Astrocyte of the hippocampus (primary cell): Measurements from ENCODE around the gene SPTLC3.

Experiments
- DNase-seq: peaks from one replicate; pipeline ENCODE4 v3.0.0; 2011; ENCODE audit warnings: low read depth, low spot score

Gene SPTLC3

GRCh38 chr20:13186043-13186774 is 177.4 kb downstream of the SPTLC3 start:
- no peak for DNase-seq

DNA sequence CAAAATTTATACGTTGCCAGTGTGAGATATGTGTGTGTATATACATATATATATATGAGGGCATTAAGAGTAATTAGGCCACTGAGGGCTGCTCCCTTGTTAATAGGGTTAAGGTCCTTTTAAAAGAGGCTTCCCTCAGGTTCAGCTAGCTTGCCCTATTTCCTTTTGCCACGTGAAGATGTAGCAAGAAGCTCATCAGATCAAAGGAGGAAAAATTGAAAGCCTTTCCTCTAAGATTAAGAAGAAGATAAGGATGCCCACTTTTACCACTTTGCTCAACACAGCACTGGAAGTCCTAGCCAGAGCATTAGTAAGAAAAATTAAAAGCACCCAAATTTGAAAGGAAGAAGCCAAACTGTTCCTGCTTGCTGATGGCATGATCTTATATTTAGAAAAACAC is 179.1 kb downstream of the SPTLC3 start:
- no peak for DNase-seq

GRCh38 chr20:13199279-13199678 is 190.5 kb downstream of the SPTLC3 start:
- no peak for DNase-seq

DNA sequence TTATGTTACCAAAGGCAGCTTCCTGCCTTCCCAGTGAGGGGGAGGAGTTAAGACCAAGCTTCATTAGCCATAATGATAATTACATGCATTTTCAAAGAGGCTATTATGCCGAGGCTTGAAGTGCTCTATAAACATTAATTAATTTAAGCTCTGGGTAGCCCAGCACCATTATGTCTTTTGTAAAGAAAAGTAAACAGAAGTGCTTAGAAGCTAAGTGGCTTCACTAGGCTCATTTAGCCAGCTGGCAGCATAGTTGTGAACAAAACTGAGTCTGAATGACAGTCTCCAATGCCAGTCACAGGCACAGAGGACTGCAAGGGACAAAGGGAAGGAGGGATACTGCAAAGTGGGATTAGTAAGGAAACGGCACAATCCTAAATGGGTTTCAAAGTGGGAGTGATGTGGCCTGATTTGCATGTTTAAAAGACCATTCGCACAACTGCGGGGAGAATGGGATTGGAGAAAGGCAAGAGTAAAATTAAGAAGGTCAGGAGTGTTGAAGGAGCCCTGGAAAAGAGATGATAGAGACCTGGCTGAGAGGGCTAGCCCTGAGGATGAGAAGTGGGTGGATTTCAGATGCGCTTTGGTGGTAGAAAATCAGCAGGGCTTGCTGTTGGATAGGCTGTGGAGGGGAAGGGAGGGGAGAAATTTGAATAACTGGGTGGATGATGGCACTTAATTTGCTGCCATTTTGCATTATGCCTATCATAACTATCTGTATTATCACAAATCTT is 192.2 kb downstream of the SPTLC3 start:
- DNase-seq, result no peak

- no peak for DNase-seq
Measured at GRCh38 chr20:13202565-13202964, 193.8 kb downstream of the SPTLC3 start.

DNA sequence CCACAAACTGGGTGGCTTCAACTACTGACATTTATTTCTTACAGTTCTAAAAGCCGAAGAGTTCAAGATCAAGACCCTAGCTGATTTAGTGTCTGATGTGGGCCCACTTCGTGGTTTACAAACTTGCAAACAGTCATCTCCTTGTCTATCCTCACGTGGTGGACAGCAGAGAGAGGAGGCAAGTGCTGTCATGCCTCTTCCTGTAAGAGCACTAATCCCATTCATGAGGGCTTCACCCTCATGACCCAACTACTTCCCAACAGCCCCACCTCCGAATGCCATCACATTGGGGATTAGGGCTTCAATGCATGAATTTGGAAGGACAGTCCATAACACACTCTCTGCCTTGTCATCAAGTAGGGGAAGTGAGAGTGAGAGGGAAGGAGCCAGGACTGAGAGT is 196.7 kb downstream of the SPTLC3 start:
- no peak for DNase-seq

- DNase-seq, result no peak
Measured at GRCh38 chr20:13205848-13206434, 197.2 kb downstream of the SPTLC3 start.

GRCh38 chr20:13207016-13207415 is 198.2 kb downstream of the SPTLC3 start:
- no peak for DNase-seq

- no peak for DNase-seq
Measured at GRCh38 chr20:13211956-13212618, 203.3 kb downstream of the SPTLC3 start.

DNA sequence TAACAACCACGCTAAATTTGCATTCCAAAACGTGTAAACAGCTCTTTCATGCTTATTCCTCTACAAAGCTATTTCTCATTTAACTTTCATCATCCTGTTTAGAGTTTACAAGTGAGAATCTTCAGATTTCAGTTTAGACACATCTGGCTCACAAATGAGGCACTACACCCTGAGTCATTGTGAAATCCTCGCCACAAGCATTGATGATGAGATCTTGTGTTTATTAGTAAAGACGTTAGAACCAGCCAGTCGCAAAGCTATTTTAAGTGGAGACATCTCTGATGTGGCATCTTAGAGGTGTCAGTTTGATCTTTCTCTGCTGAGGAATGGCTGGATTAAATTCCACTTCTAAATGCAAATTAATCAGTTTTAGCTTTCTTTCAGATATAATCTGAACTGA is 204.0 kb downstream of the SPTLC3 start:
- no peak for DNase-seq

GRCh38 chr20:13213335-13213734 is 204.6 kb downstream of the SPTLC3 start:
- DNase-seq, result no peak

DNA sequence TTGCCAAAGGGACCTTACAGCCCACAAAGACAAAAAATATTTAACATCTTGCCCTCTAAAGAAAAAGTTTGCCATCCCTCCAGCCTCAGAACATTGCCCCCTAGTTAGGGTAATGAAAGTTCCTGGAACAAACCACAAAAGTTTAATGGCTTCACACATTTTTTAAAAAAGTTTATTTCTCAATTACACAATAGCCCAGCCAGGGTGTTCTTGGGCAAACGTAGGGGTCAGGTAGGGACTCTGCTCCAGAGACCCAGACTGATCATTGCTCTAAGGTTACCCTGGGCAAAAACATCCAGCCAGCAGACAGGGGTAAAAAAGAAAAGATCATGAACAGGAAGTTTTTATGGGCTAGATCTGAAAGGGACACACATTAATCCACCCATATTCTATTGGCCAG is 207.8 kb downstream of the SPTLC3 start:
- DNase-seq, result no peak
